GM12872 (cell line): ENCODE measurements around the gene FLNB.

ENCODE experiments used
- TF ChIP-seq, protein P1 (sequence below): IDR thresholded peaks from 3 replicates; pipeline ENCODE4 v1.5.1; 2011; ENCODE audit warnings: low read depth, mild to moderate bottlenecking, low read length, moderate library complexity; ENCODE audit not compliant: insufficient read depth

FLNB gene

DNA sequence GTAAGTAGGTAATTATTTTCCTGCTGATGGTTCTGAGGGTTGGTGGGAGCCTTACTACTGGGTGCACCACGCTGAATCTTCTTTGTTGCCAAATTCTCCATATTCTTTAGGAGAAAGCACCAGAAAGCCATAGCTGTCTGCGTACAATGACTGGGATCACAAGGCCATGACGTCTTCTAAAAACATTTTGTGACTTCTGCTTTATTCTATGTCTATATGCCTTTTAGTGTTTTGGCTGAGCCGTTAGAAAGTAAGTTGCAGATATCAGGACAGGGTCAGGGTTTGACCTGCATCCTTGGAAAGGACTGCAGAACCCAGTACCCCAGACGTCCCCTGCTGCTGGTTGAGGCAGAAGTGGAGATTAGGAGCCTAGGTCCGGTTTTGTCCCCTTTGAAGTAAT lies 107.0 kb downstream of the FLNB start:
- TF ChIP-seq, protein P1, sequence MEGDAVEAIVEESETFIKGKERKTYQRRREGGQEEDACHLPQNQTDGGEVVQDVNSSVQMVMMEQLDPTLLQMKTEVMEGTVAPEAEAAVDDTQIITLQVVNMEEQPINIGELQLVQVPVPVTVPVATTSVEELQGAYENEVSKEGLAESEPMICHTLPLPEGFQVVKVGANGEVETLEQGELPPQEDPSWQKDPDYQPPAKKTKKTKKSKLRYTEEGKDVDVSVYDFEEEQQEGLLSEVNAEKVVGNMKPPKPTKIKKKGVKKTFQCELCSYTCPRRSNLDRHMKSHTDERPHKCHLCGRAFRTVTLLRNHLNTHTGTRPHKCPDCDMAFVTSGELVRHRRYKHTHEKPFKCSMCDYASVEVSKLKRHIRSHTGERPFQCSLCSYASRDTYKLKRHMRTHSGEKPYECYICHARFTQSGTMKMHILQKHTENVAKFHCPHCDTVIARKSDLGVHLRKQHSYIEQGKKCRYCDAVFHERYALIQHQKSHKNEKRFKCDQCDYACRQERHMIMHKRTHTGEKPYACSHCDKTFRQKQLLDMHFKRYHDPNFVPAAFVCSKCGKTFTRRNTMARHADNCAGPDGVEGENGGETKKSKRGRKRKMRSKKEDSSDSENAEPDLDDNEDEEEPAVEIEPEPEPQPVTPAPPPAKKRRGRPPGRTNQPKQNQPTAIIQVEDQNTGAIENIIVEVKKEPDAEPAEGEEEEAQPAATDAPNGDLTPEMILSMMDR = no peak

GRCh38 chr3:58116161-58116955 lies 108.1 kb downstream of the FLNB start:
- TF ChIP-seq, protein P1 = no peak

DNA sequence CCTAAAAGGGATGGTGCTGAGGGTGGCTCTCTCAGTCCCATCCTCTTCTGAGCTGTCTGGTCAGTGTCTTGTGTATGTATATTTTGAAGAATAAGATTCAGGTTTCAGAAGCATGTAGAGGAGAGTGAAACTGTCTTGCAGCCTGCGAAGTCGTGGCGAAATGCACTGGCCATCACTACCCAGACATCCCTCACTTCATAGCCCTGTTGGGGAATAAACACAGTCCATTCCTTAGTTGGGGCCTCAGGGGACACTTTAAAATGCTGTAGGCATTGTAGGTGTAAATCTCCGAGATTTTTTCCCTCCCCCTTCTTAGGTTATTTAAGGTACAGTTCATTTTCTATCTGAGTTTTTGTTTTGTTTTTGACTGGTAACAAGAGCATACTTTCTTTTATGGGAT lies 108.8 kb downstream of the FLNB start:
- TF ChIP-seq, protein P1 = no peak

GRCh38 chr3:58117561-58118181 lies 109.4 kb downstream of the FLNB start:
- TF ChIP-seq, protein P1 = no peak

- TF ChIP-seq, protein P1 = no peak
These were observed 111.0 kb downstream of the FLNB start for GRCh38 chr3:58119186-58119585.

DNA sequence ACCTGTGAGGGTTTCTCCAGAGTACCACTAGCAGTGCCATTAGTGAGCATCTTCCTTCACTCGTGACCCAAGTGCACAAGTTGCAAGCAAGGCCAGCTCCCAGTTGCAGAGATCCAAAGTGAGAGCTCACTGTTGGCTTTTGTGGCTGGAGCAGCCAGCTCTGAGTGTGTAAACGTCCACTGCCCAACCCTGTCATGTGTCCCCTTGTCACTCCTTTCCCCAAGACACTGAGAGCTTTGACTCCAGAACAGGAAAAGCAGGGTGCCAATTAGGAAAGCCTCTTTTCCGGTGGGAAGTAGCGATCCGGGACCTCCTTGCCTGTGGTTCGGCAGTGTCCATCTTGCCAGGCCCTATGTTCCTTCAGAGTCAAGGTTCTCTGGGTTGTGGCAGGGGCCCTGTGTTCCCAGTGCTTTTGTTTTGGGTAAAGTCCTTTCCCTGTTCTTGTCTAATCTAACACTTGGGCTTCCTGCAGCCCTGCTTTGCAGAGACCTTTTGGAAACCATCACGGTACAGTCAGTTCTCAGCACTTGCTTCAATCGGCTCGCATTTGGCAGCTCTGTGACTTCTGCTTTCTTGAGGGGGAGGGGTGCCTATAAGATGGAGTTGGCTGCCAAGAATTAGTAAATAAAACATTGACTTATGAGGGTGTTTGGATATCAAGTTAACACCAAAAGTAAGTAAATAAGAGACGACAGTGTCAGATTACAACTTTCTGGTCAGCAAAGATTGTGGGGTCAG lies 112.0 kb downstream of the FLNB start:
- TF ChIP-seq, protein P1 = no peak

- TF ChIP-seq, protein P1 = no peak
These were observed 113.0 kb downstream of the FLNB start for GRCh38 chr3:58121183-58121582.
